Epithelial cell of proximal tubule (primary cell): ENCODE measurements around the gene FN3K. TPM values are rescaled to one million over a fixed set of nuclear protein-coding genes. Genes with fewer than 3 reads are reported as not detected.

Source experiments
- DNase-seq: peaks from one replicate; pipeline ENCODE4 v3.0.0-alpha.2; 2011; ENCODE audit warnings: low read depth
- H3K4me3 ChIP-seq: 2 replicates; pipeline ENCODE4 v1.5.1; 2011; ENCODE audit warnings: low read depth, mild to moderate bottlenecking, low read length
- CTCF ChIP-seq: conservative IDR thresholded peaks from 2 replicates; pipeline ENCODE4 v1.5.1; 2012; ENCODE audit warnings: low read depth, mild to moderate bottlenecking, low read length
- total RNA-seq: library from RNA; depleted of rRNA; stranded (reverse); fragments of >200 nt; gene quantifications from 2 replicates; pipeline ENCODE4 v1.2.3, GENCODE V29; 2015

FN3K gene
- total RNA-seq, 1 donor from 2014 or later = 0.69 TPM

GRCh38 chr17:82713071-82713723, 22.2 kb upstream of the FN3K start:
- no peak for DNase-seq
- no peak for TF ChIP-seq CTCF
- H3K4me3 ChIP-seq = no peak overlapping the region

- TF ChIP-seq CTCF = no peak
- H3K4me3 ChIP-seq = peak within 1 kb of the TSS; percentile 86
- peak; percentile 37 for DNase-seq
Measured at GRCh38 chr17:82716203-82717010, 19.0 kb upstream of the FN3K start, which contains the start of gene FN3KRP. Gene FN3KRP, plus strand, starts transcription at chr17:82716706. Its CDS starts 50 bp downstream, at chr17:82716756.

GRCh38 chr17:82718986-82719685, 16.3 kb upstream of the FN3K start:
- TF ChIP-seq CTCF = no peak
- H3K4me3 ChIP-seq = no peak overlapping the region
- no peak for DNase-seq

- TF ChIP-seq CTCF = no peak
- no peak for DNase-seq
- no peak overlapping the region for H3K4me3 ChIP-seq
Measured at GRCh38 chr17:82720204-82720603, 15.2 kb upstream of the FN3K start.

DNA sequence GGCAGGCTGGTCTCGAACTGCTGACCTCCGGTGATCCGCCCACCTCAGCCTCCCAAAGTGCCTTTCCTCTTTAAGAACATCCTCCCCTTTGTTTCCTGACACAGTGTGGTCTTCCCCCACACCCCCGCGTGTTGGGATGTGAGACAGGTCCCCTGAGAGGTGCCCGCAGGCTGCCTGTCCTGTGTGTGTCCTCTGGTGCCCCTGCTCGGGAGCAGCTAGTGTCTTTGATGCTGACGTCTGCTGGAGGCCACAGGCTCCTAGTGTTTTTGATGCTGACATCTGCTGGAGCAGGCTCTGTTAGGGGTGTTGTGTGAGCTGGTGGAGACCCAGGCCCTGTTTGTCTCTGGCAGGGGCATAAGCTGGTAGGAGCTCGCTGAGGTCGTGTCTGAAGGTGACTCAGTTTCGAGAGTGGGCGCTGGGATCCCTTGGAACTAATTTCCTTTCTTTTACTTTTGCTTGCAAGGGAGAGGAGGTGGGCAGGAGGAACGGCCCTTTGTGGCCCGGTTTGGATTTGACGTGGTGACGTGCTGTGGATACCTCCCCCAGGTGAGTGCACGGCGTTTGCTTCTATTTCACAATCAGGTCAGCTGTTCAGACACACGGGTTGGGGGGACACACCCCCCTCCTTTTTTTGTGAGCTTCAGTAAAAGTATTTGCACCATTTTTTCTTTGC, 12.9 kb upstream of the FN3K start:
- no peak overlapping the region for H3K4me3 ChIP-seq
- no peak for TF ChIP-seq CTCF
- no peak for DNase-seq

GRCh38 chr17:82723169-82723807, 12.1 kb upstream of the FN3K start:
- TF ChIP-seq CTCF = no peak
- H3K4me3 ChIP-seq = no peak overlapping the region
- DNase-seq = no peak
